HG02852 (cell line): Measurements from ENCODE around the gene SCARB2.
A peak's percentile ranks its signal among the peaks of the same experiment; 100 is the strongest.
"Not testable (repeated sequence)": the region's sequence is repeated elsewhere in the genome, so short reads cannot be mapped to it uniquely, and the experiment has no call there.

Source experiments
- ATAC-seq: cut with Tn5 transposase; IDR thresholded peaks from one replicate; pipeline ENCODE4 v1.9.1; 2021; ENCODE audit warnings: mild to moderate bottlenecking, moderate library complexity; ENCODE audit not compliant: unreplicated experiment

The SCARB2 gene

GRCh38 chr4:76213415-76214176 is at the start of gene SCARB2:
TSS of gene SCARB2 (minus strand) at chr4:76213824. CDS start at chr4:76213543, 281 bp downstream.
- ATAC-seq, result peak; percentile 72

- ATAC-seq, result no peak
Measured at GRCh38 chr4:76260571-76260970, 46.9 kb upstream of the SCARB2 start.

GRCh38 chr4:76257824-76258223 is 44.2 kb upstream of the SCARB2 start:
- no peak for ATAC-seq

- ATAC-seq, result no peak
Measured at GRCh38 chr4:76256968-76257367, 43.3 kb upstream of the SCARB2 start.

- no peak for ATAC-seq
Measured at GRCh38 chr4:76256032-76256431, 42.4 kb upstream of the SCARB2 start.

GRCh38 chr4:76253511-76253910 is 39.9 kb upstream of the SCARB2 start:
- no peak for ATAC-seq

GRCh38 chr4:76252271-76252653 is 38.6 kb upstream of the SCARB2 start:
- ATAC-seq, result no peak

GRCh38 chr4:76251441-76252270 is 38.0 kb upstream of the SCARB2 start, which contains the start of gene FAM47E:
TSS of gene FAM47E (plus strand) at chr4:76251721. CDS start at chr4:76251747, 26 bp downstream.
- no peak for ATAC-seq

- no peak for ATAC-seq
Measured at GRCh38 chr4:76250962-76251361, 37.3 kb upstream of the SCARB2 start.

- no peak for ATAC-seq
Measured at GRCh38 chr4:76246852-76247251, 33.2 kb upstream of the SCARB2 start.

- ATAC-seq, result no peak
Measured at GRCh38 chr4:76246025-76246424, 32.4 kb upstream of the SCARB2 start.

GRCh38 chr4:76243877-76244276 is 30.3 kb upstream of the SCARB2 start:
- ATAC-seq, result not testable (repeated sequence)

- no peak for ATAC-seq
Measured at GRCh38 chr4:76240236-76240635, 26.6 kb upstream of the SCARB2 start.

GRCh38 chr4:76238701-76239100 is 25.1 kb upstream of the SCARB2 start:
- ATAC-seq, result no peak

GRCh38 chr4:76238236-76238635 is 24.6 kb upstream of the SCARB2 start:
- no peak for ATAC-seq

- no peak for ATAC-seq
Measured at GRCh38 chr4:76235915-76236314, 22.3 kb upstream of the SCARB2 start.

GRCh38 chr4:76235407-76235806 is 21.8 kb upstream of the SCARB2 start:
- no peak for ATAC-seq

- ATAC-seq, result no peak
Measured at GRCh38 chr4:76234679-76235044, 21.0 kb upstream of the SCARB2 start.

GRCh38 chr4:76233967-76234678 is 20.5 kb upstream of the SCARB2 start:
- no peak for ATAC-seq

- no peak for ATAC-seq
Measured at GRCh38 chr4:76233529-76233928, 19.9 kb upstream of the SCARB2 start.

- ATAC-seq, result no peak
Measured at GRCh38 chr4:76233083-76233482, 19.5 kb upstream of the SCARB2 start.
